Endothelial cell of umbilical vein (primary cell): Measurements from ENCODE around the gene ACAD9. TPM values are rescaled to one million over a fixed set of nuclear protein-coding genes. Genes with fewer than 3 reads are reported as not detected.

Source experiments
- BruUV-seq: library from RNA; stranded (reverse); fragments of 400-500 nt; replicated peaks from 2 replicates; lab custom pipeline; 2021; lab: Mats Ljungman, UMichigan
- CTCF ChIA-PET: fragments of 300-600, 350-600 bp; sonication (Branson Sonifier 250); formaldehyde crosslinking; loops from one replicate; lab custom pipeline; 2021; ENCODE audit warnings: antibody characterized with exemption, inconsistent platforms; lab: Charles Lee
- POLR2A ChIA-PET: fragments of 300-600, 350-600 bp; sonication (Branson Sonifier 250); formaldehyde crosslinking; loops from one replicate; lab custom pipeline; 2021; ENCODE audit warnings: antibody characterized with exemption, inconsistent platforms; lab: Charles Lee
- DNase-seq: peaks from one replicate; pipeline ENCODE4 v3.0.0-alpha.2; 2011; ENCODE audit warnings: low read depth, low spot score
- FAIRE-seq: peaks from 2 replicates; lab custom pipeline; 2011; peaks lifted over from hg19 to GRCh38; lab: Jason Lieb, UNC
- H2AFZ ChIP-seq: 2 replicates; pipeline ENCODE4 v1.6.0; 2012; ENCODE audit warnings: low read depth, low read length, control low read depth, inconsistent platforms
- H3K27ac ChIP-seq: 2 replicates; pipeline ENCODE4 v1.5.1; 2011; ENCODE audit warnings: low read depth, mild to moderate bottlenecking, control low read depth, low read length, moderate library complexity; ENCODE audit not compliant: insufficient read depth
- H3K27me3 ChIP-seq, 2 experiments: 2 replicates each; pipeline versions ENCODE4 v1.6.0 to v1.6.1; 2011; ENCODE audit warnings: low read length in 2 of 2, mixed read lengths in 1 of 2; ENCODE audit not compliant: control insufficient read depth in 2 of 2, insufficient read depth in 2 of 2
- H3K36me3 ChIP-seq, 2 experiments: 2 replicates in 1 of 2; 3 replicates in 1 of 2; pipeline ENCODE4 v1.5.1; 2011; ENCODE audit warnings: low read length in 2 of 2, mild to moderate bottlenecking in 1 of 2, moderate library complexity in 1 of 2; ENCODE audit not compliant: control insufficient read depth in 2 of 2, insufficient read depth in 2 of 2; ENCODE audit errors: extremely low read depth in 1 of 2
- H3K4me1 ChIP-seq: 3 replicates; pipeline ENCODE4 v1.5.1; 2011; ENCODE audit warnings: mild to moderate bottlenecking, low read length; ENCODE audit not compliant: control insufficient read depth, insufficient read depth; ENCODE audit errors: extremely low read depth
- H3K4me2 ChIP-seq: 2 replicates; pipeline ENCODE4 v1.6.1; 2011; ENCODE audit warnings: low read length, control low read depth, mixed read lengths; ENCODE audit not compliant: insufficient read depth
- H3K4me3 ChIP-seq, 3 experiments: fragments of 200-600 bp in 1 of 3; sonication (generic), shearing (Covaris generic) in 1 of 3; replicated peaks in 1 of 3; 2 replicates each; pipeline ENCODE4 v1.5.1; 2011 to 2016; ENCODE audit warnings: control low read depth in 3 of 3, low read length in 3 of 3, mild to moderate bottlenecking in 2 of 3, inconsistent platforms in 1 of 3, low read depth in 1 of 3, moderate library complexity in 1 of 3; ENCODE audit not compliant: insufficient read depth in 1 of 3
- H3K79me2 ChIP-seq: 2 replicates; pipeline ENCODE4 v1.6.0; 2012; ENCODE audit warnings: low read length, inconsistent platforms; ENCODE audit not compliant: control insufficient read depth, insufficient read depth
- H3K9ac ChIP-seq: replicated peaks from 2 replicates; pipeline ENCODE3; 2011; ENCODE audit warnings: low read length, control low read depth; ENCODE audit not compliant: insufficient read depth; ENCODE audit errors: extremely low read depth
- H3K9me1 ChIP-seq: replicated peaks from 3 replicates; pipeline ENCODE4 v1.6.0; 2011; ENCODE audit warnings: mild to moderate bottlenecking, low read length; ENCODE audit not compliant: control insufficient read depth, insufficient read depth; ENCODE audit errors: extremely low read depth
- H3K9me3 ChIP-seq: replicated peaks from 2 replicates; pipeline ENCODE4 v1.5.1; 2012; ENCODE audit warnings: low read length, inconsistent platforms; ENCODE audit not compliant: control insufficient read depth, insufficient read depth
- H4K20me1 ChIP-seq: replicated peaks from 2 replicates; pipeline ENCODE3; 2011; ENCODE audit warnings: mild to moderate bottlenecking, low read length; ENCODE audit not compliant: control insufficient read depth, insufficient read depth; ENCODE audit errors: extremely low read depth
- CTCF ChIP-seq, 2 donors: IDR thresholded peaks; 1 replicate in 1 of 2; 2 replicates in 1 of 2; pipeline ENCODE4 v1.5.1; 2011; ENCODE audit warnings: low read length in 2 of 2, mild to moderate bottlenecking in 2 of 2, moderate library complexity in 2 of 2, control low read depth in 1 of 2, inconsistent platforms in 1 of 2, low read depth in 1 of 2; ENCODE audit not compliant: insufficient read depth in 1 of 2; ENCODE audit errors: extremely low read depth in 1 of 2
- EZH2 ChIP-seq: IDR thresholded peaks from 2 replicates; pipeline ENCODE4 v1.6.1; 2012; ENCODE audit warnings: borderline replicate concordance, low read depth, mild to moderate bottlenecking, moderate library complexity, low read length, inconsistent platforms; ENCODE audit not compliant: severe bottlenecking
- FOS ChIP-seq: IDR thresholded peaks from 2 replicates; pipeline ENCODE4 v1.6.1; 2011; ENCODE audit warnings: mild to moderate bottlenecking, low read length, moderate library complexity, borderline replicate concordance; ENCODE audit not compliant: insufficient read depth
- GATA2 ChIP-seq: IDR thresholded peaks from 2 replicates; pipeline ENCODE4 v1.7.0; 2011; ENCODE audit warnings: low read depth, mild to moderate bottlenecking, moderate library complexity, mixed read lengths, low read length; ENCODE audit not compliant: insufficient read length, insufficient read depth
- JUN ChIP-seq: IDR thresholded peaks from 2 replicates; pipeline ENCODE4 v1.6.1; 2011; ENCODE audit warnings: borderline replicate concordance, low read depth; ENCODE audit not compliant: insufficient read length, insufficient read depth
- MAX ChIP-seq: IDR thresholded peaks from 2 replicates; pipeline ENCODE4 v1.6.1; 2011; ENCODE audit not compliant: insufficient read depth, insufficient read length
- MYC ChIP-seq: IDR thresholded peaks from one replicate; pipeline ENCODE4 v1.6.1; 2011; ENCODE audit warnings: mild to moderate bottlenecking, low read depth, low read length
- POLR2A ChIP-seq: IDR thresholded peaks from 2 replicates; pipeline ENCODE4 v1.6.1; 2012; ENCODE audit warnings: low read depth, mild to moderate bottlenecking, control low read depth, low read length
- POLR2AphosphoS5 ChIP-seq: IDR thresholded peaks from 2 replicates; pipeline ENCODE4 v1.6.1; 2012; ENCODE audit warnings: low read depth, mild to moderate bottlenecking, control low read depth, low read length, moderate library complexity; ENCODE audit not compliant: insufficient read depth
- dilution Hi-C: fragments of 300-500 bp; cut with MboI; formaldehyde crosslinking; loops from one replicate; pipeline ENCODE4 v1.15.0; 2019; ENCODE audit warnings: low sequenced_read_pairs; ENCODE audit not compliant: extremely low pct_ligation_motif_present
- intact Hi-C: fragments of 100-400 bp; cut with micrococcal nuclease; formaldehyde crosslinking; loops from one replicate; pipeline ENCODE4 v1.10.0; 2022
- polyA plus RNA-seq, 4 experiments: library from polyadenylated mRNA; depleted of rRNA in 3 of 4; stranded (reverse) in 3 of 4; unstranded in 1 of 4; fragments of >200 nt; gene quantifications; 2 replicates each; pipeline versions ENCODE4 v1.2.1 to v1.2.3, GENCODE V29; 2011 to 2012; ENCODE audit warnings: missing spikeins in 1 of 4
- total RNA-seq: library from RNA; stranded (reverse); gene quantifications from 2 replicates; pipeline ENCODE4 v1.2.3, GENCODE V29; 2021

ACAD9 gene
- total and polyA plus RNA-seq, 2 donors (not counting 3 experiments of a cell fraction or from before 2014, with no cell fraction given): 58.6 to 65.8 TPM

- no peaks in the 10 kb centered on the region for H3K79me2 ChIP-seq
- intact Hi-C loops: loop anchor here (1.0 kb wide), 3 partner anchors 166 to 229 kb away; no protein-coding TSS in a partner anchor
Measured at GRCh38 chr3:128846486-128846891, 32.9 kb upstream of the ACAD9 start.

More at GRCh38 chr3:128846486-128846891, 32.9 kb upstream of the ACAD9 start:
- no peak for TF ChIP-seq JUN
- no peak for TF ChIP-seq EZH2
- TF ChIP-seq CTCF (IDR thresholded peaks at IDR 0.05; ENCODE audit: extremely low read depth in 1 of 2, insufficient read depth in 1 of 2, low read depth in 1 of 2, low read length in 2 of 2): no peak
- TF ChIP-seq FOS: no peak
- no peak for TF ChIP-seq POLR2AphosphoS5
- TF ChIP-seq POLR2A: no peak
- TF ChIP-seq MAX: no peak
- no peak for TF ChIP-seq MYC
- TF ChIP-seq GATA2: no peak
- no peak overlapping the region for H2AFZ ChIP-seq
- ChIA-PET CTCF (interaction anchor here (0.9 to 3.6 kb wide), 23 partner anchors 10 to 229 kb away, joined by 3 to 60 read pairs (median 5); partner anchors contain the start of gene ACAD9), POLR2A (no interaction called here)
- H3K4me1 ChIP-seq: peaks cover 4% of the 10 kb centered on the region
- H3K27ac ChIP-seq: no peak overlapping the region
- no peak overlapping the region for H3K4me2 ChIP-seq
- no peak for DNase-seq
- no peaks in the 10 kb centered on the region for H4K20me1 ChIP-seq
- H3K9me1 ChIP-seq: no peaks in the 10 kb centered on the region
- no peaks in the 10 kb centered on the region for H3K9me3 ChIP-seq
- BruUV-seq: no TSS peak
- no peaks in the 10 kb centered on the region for H3K27me3 ChIP-seq
- FAIRE-seq: no peak
- H3K4me3 ChIP-seq: no peak overlapping the region
- no peak overlapping the region for H3K9ac ChIP-seq
- no peaks in the 10 kb centered on the region for H3K36me3 ChIP-seq
- dilution Hi-C loops: no loop called here
